Progenitor cell of endocrine pancreas (in vitro differentiated cells): ENCODE data around the gene MMD. TPM values are rescaled to one million over a fixed set of nuclear protein-coding genes. Genes with fewer than 3 reads are reported as not detected.

Experiments used
- DNase-seq: peaks from one replicate; pipeline ENCODE4 v3.0.0; 2021; ENCODE audit warnings: low spot score; ENCODE audit not compliant: unreplicated experiment
- H3K27ac Mint-ChIP-seq: 2 replicates; pipeline ENCODE4 v1.8.0; 2021; ENCODE audit warnings: mild to moderate bottlenecking, moderate library complexity, mixed read lengths
- H3K27me3 Mint-ChIP-seq: 2 replicates; pipeline ENCODE4 v1.8.0; 2021; ENCODE audit warnings: mixed read lengths
- H3K36me3 Mint-ChIP-seq: 2 replicates; pipeline ENCODE4 v1.8.0; 2022; ENCODE audit warnings: mixed read lengths; ENCODE audit not compliant: insufficient read depth
- H3K4me1 Mint-ChIP-seq: 2 replicates; pipeline ENCODE4 v1.8.0; 2021; ENCODE audit warnings: low read depth, mixed read lengths
- H3K4me3 Mint-ChIP-seq: 2 replicates; pipeline ENCODE4 v1.8.0; 2021; ENCODE audit warnings: low read depth, mild to moderate bottlenecking, moderate library complexity, mixed read lengths
- H3K9me3 Mint-ChIP-seq: 2 replicates; pipeline ENCODE4 v1.8.0; 2021; ENCODE audit warnings: low read depth, mixed read lengths
- total RNA-seq: library from RNA; stranded (reverse); gene quantifications from 2 replicates; pipeline ENCODE4 v1.2.1, GENCODE V29; 2021
- TF ChIP-seq, protein P1 (sequence below): fragments of 200-600 bp; sonication (generic); IDR thresholded peaks from one replicate; pipeline ENCODE4 v1.5.0; 2021; ENCODE audit warnings: antibody characterized with exemption, mild to moderate bottlenecking; ENCODE audit not compliant: unreplicated experiment

The MMD gene
- total RNA-seq, 1 donor from 2014 or later = 22.1 TPM

DNA sequence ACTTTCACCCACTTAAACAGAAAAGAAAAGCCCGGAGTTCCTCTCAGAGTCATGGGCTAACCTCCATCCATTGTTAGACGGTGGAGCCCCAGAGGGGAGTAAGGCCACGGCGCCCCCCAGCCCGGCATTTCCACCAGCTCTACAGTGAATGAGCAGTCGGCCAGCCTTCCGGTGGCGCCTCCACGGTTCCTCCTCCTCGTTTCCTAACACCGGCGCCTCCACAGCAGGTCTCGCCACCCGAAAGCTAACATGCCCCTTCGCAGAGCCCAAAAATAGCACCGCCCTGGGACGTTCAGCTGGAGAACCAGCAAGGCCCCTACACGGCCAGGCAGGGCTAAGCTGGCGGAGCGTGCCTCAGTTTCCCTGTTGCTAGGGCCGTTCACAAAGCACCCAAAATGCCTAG, 858 bp downstream of the MMD start:
- peak; percentile 10 for DNase-seq

DNA sequence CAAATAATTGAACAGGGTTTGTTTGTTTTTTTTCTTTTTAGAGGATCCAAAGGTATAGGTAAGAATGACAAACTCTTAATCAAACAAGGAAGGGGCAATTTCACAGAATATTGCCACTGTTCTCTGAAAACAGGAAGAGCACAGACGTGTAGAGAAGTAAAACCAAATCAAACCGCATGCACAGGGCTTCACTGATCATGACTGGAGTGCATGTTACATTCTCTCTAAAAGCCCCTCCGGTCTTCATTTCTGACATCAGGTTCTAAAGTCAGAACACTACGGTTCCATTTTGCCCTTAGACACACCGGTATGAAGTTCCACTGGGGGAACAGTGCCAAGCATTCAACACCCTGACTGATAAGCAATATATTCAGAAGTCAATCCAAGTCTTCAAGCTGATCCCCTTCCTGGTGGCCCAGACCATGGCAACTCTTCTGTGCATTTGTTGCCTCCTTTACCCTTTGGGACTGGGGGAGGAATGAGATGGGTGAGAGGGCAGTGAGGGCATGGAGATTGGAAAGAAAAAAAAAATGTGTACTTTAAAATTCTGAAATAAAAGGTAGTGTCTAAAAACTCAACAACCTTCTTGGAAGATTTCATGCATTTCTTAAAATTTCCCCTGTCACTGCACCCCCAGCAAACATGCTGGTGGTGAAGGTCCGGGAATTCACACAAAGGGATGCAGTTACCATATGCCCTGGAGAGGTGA, 1.4 kb downstream of the MMD start:
- Mint-ChIP-seq H3K4me1 (peaks cover 14% of the 10 kb centered on the region), H3K4me3 (peak overlapping the region; percentile 89), H3K36me3 (peaks cover 20% of the 10 kb centered on the region), H3K27me3 (peaks cover 10% of the 10 kb centered on the region), H3K27ac (peak overlapping the region; percentile 92), H3K9me3 (peaks cover 13% of the 10 kb centered on the region)
- DNase-seq = no peak
- TF ChIP-seq, protein P1, sequence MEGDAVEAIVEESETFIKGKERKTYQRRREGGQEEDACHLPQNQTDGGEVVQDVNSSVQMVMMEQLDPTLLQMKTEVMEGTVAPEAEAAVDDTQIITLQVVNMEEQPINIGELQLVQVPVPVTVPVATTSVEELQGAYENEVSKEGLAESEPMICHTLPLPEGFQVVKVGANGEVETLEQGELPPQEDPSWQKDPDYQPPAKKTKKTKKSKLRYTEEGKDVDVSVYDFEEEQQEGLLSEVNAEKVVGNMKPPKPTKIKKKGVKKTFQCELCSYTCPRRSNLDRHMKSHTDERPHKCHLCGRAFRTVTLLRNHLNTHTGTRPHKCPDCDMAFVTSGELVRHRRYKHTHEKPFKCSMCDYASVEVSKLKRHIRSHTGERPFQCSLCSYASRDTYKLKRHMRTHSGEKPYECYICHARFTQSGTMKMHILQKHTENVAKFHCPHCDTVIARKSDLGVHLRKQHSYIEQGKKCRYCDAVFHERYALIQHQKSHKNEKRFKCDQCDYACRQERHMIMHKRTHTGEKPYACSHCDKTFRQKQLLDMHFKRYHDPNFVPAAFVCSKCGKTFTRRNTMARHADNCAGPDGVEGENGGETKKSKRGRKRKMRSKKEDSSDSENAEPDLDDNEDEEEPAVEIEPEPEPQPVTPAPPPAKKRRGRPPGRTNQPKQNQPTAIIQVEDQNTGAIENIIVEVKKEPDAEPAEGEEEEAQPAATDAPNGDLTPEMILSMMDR = no peak

More for the DNA sequence above, 858 bp downstream of the MMD start:
- peaks cover 13% of the 10 kb centered on the region for H3K27me3 Mint-ChIP-seq
- peaks cover 14% of the 10 kb centered on the region for H3K4me1 Mint-ChIP-seq
- H3K9me3 Mint-ChIP-seq = peaks cover 13% of the 10 kb centered on the region
- H3K4me3 Mint-ChIP-seq = peak overlapping the region; percentile 89
- H3K27ac Mint-ChIP-seq = peak overlapping the region; percentile 92
- TF ChIP-seq, protein P1 = no peak
- peaks cover 20% of the 10 kb centered on the region for H3K36me3 Mint-ChIP-seq

DNA sequence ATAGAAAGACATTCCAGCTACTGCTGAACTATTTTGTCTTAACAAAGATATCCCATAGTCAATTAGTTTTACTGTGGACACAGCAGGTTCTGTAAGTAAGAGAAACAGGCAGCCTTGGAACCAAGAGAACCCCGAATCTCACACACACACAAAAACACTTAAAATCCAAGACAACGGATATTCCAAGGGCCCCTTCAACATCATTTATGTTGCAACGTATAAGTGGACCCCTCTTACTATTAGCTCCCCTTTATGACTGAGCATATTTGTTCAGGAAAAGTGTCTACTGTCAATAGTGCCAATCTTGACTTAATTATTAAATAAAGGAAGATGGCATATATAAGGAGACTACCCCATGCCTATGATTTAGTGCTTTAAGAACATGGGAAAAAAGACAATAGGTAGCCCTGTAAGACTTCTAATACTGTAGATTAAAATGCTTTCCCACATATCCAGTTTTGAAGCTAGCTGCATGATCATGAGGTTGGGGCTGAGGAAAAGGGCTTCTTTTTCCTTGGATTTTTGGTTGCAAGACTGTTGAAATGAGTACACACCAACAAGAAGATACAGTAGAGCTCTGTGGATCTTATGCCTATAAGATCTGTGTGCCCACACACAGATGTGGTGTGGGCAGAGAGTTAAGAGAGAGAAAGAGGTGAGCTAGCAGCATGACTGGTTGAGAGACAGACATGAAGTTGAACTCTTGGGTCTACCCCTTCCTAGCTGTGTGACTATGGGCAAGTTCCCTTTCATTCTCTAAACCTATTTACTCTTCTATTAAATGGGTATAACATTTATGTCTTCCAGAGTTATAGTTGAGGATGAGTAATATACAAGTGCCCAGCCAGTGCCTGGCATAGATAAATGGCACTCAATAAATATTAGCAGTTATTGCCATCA, 3.0 kb downstream of the MMD start:
- Mint-ChIP-seq H3K36me3 (peaks cover 22% of the 10 kb centered on the region), H3K27me3 (peaks cover 2% of the 10 kb centered on the region), H3K27ac (no peak overlapping the region), H3K4me3 (peak overlapping the region; percentile 19), H3K4me1 (peaks cover 19% of the 10 kb centered on the region), H3K9me3 (peaks cover 13% of the 10 kb centered on the region)
- TF ChIP-seq, protein P1 = no peak
- DNase-seq = no peak

DNA sequence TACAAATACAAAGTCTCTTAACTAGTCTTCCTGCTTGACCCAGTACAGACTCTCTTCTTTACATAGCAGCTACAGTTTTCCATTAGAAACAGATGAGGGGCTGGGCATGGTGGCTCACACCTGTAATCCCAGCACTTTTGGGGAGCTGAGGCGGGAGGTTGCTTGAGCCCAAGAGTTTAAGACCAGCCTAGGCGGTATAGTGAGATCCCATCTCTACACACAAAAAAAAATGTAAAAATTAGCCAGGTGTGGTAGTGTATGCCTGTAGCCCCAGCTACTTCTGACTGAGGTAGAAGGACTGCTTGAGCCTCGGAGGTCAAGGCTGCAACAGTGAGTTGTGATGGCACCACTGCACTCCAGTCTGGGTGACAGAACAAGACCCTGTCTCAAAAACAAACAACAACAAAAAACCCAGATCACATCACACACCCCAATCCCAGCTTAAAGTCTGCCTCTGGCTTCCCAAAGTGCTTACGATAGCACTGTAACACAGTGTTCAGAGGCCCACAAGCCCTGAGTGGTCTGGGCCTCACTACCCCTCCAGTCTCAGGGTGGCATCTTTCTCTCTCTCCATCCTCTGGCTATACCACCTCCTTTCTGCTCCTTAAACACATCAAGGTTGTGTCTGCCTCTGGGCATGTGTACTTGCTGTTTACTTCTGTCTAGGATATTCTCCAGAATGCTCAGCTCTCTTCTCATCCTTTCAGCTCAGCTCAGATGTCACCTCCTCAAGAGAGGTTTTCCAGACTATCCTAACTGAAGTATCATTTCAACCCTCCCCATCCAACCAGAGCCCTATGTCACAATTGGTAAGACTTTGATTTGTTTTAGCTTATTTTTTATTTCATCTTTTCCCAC, 4.0 kb downstream of the MMD start:
- peaks cover 13% of the 10 kb centered on the region for H3K9me3 Mint-ChIP-seq
- H3K27ac Mint-ChIP-seq = no peak overlapping the region
- no peak overlapping the region for H3K4me3 Mint-ChIP-seq
- no peak for DNase-seq
- TF ChIP-seq, protein P1 = no peak
- H3K4me1 Mint-ChIP-seq = peaks cover 19% of the 10 kb centered on the region
- H3K27me3 Mint-ChIP-seq = no peaks in the 10 kb centered on the region
- peaks cover 25% of the 10 kb centered on the region for H3K36me3 Mint-ChIP-seq
